Hepatic stellate cell (primary cell): ENCODE results near the gene CDPF1.
"Not testable (repeated sequence)": the region's sequence is repeated elsewhere in the genome, so short reads cannot be mapped to it uniquely, and the experiment has no call there.

ENCODE experiments used
- DNase-seq: peaks from one replicate; pipeline ENCODE4 v3.0.0; 2011; ENCODE audit warnings: low spot score

CDPF1 gene

DNA sequence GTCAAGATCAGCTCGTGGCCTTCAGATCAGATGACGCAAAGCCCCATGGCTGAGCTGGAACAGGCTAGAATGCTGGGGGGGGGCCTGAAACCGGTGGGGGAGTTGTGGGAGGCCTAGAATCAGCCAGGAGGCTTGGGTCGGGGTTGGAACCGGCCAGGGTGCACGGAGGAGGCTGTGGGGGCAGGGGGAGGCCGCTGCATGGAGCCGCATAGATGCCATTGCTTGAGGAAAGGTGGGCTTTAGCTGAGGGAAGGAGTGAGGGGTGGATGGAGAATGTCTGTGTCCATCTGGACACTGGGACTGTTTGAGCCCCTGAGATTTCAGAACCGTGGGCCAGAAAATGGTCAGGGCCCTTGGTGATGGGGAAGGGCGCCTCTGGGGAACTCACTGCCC lies 25.2 kb downstream of the CDPF1 start:
- no peak for DNase-seq

DNA sequence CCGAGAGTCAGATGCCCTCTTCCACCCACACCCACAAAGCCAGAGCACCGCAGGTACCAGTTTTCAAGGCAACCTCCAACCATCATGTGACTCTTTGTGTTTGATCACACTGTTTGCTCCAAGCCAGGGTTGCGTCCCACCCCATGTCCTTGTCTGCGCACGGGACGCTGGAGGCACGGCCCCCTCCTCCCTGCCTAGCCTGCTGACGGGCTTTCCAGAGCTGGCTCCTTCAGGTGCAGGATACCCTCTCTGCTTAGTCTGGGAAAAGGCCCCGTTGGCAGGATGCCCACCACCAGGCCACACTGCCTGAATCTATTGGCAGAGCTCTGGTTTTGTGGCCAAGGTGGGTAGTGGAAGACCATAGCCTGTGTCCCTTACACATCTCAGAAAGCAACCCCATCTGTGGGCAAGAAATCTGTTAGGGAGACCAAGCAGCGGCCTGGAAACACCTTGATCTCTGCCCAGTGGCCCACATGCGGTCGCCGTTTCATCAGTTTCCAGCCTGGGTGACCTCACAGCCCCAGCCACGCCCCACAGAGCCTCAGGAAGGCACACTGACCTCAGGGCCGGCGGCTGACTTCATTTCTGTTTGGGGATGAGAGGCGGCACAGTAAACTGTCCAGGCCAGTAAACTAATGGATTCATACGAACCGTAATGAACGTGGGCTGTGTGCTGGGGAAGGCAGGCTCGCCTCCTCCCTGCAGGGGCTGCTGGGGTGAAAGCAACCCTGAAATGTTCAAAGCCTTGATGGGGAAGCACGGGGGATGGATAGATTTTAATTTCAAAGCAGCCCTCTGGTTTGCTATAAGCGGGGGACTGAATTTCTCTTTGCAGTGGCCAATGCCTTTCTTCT lies 25.8 kb downstream of the CDPF1 start:
- no peak for DNase-seq

DNA sequence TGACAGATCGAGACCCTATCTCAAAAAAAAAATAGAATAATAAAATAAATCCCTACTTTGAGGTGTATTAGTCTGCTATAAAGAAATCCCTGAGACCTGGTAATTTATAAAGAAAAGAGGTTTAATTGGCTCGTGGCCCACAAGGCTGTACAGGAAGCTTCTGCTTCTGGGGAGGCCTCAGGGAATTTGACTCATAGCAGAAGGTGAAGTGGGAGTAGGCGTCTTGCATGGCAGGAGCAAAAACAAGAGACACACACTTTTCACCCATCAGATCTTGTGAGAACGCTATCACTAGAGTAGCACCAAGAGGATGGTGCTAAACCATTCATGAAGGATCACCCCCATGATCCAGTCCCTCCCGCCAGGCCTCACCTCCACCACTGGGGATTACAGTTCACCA lies 29.2 kb downstream of the CDPF1 start:
- DNase-seq = no peak

DNA sequence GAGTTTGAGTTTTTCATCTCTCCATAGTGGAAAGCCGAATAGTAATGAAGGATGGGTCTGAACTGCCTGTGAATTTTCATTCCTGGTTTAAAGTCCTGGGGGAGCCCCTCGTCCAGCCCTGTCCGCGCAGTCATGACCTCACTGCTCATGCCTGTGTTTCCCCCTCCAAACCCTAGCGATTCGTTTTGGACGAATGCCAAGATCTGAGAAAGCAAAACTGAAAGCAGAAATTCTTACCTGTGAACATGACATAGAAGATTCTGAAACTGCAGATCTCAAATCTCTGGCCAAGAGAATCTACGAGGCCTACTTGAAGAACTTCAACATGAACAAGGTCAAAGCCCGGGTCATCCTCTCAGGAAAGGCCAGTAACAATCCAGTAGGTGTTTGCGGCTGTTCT lies 30.5 kb downstream of the CDPF1 start:
- no peak for DNase-seq

DNA sequence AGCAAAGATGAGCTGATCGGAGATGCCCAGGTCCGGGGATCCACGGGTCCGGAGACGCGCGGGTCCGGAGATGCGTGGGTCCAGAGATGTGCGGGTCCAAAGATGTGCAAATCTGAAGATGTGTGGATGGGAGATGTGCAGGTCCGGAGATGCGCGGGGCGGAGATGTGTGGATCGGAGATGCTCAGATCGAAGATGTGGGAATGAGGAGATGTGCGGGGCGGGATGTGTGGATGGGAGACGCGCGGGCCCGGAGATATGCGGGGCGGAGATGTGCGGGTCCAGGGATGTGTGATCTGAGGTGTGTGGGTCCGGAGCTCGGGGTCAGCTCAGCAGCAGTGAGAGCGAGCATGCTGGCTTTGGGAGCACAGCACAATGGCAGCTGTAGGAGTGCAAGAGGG lies 35.5 kb downstream of the CDPF1 start:
- no peak for DNase-seq

DNA sequence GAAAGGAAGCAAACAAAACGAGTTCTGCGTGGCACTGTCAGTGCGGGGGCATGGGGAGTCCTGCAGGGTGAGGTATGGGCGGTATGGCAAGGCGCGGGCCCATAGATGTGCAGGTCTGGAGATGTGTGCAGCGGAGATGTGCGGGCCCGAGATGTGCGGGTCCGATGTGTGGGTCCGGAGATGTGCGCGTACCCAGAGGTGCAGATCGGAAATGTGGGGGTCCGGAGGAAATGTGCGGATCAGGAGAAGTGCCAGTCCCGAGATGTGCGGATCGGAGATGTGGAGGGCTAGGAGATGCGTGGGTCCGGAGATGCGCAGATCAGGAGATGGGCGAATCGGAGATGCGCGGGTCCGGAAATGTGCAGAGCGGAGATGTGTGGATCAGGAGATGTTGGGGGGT lies 35.9 kb downstream of the CDPF1 start:
- no peak for DNase-seq

DNA sequence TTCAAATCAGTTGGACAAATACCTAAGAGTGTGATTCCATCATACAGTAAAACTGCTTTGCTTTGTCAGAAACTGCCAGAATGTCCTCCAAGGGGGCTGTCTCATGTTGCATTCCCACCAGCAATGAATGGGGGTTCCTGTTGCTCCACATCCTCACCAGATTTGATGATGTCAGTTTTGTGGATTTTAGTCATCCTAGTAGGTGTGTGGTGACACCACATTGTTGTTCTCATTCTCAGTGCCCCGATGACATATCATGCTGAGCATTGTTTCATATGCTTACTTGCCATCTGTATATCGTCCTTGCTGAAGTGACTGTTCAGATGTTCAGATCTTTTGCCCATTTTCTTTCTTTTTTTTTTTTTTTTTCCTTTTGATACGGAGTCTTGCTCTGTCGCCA lies 37.0 kb downstream of the CDPF1 start:
- no peak for DNase-seq

DNA sequence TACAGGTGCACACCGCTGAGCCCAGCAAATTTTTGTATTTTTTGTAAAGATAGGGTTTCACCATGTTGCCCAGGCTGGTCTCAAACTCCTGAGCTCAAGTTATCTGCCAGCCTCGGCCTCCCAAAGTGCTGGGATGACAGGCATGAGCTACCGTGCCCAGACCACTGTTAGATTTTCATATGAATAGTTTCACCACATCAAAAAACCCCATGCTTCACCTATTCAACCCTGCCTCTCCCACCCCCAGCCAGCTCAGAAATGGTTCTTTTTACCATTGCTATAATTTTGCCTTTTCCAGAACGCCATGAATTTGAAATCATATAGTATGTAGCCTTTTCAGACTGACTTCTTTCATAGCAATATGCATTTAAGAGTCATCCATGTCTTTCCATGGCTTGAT lies 37.9 kb downstream of the CDPF1 start:
- DNase-seq = no peak

DNA sequence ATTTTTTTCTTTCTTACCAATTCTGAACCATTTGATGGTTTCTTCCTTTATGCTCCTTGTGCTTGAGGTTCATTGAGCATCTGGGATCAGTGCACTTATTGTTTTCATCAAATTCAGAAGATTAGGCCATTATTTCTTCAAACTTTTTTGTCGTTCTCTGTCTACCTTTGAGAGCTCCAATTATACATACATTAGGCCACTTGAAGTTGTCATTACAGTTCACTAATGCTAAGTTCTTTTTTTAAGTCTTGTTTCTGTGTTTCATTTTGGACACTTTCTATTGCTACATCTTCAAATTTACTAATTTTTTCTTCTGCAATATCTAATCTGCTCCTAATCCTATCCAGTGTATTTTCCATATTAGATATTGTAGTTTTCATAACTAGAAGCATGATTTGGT lies 40.8 kb downstream of the CDPF1 start:
- no peak for DNase-seq

DNA sequence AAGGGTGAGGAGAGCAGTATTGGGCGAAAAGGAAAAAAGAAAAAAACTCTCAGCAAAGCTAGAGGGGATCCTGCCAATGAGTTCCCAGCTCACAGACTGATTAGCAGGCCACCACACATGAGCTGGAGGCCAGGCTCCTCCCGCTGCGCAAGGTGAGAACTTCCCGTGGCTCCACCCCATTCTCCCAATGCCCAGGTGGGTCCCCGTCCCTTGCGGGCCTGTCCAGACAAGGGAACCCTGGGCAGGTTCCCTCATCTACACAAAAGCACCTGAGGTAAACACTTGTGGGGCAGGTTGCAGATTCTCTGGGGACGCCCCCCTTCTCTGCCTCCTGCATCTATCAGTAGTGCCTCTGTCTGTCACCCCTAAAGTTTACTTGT lies 46.5 kb downstream of the CDPF1 start:
- no peak for DNase-seq

DNA sequence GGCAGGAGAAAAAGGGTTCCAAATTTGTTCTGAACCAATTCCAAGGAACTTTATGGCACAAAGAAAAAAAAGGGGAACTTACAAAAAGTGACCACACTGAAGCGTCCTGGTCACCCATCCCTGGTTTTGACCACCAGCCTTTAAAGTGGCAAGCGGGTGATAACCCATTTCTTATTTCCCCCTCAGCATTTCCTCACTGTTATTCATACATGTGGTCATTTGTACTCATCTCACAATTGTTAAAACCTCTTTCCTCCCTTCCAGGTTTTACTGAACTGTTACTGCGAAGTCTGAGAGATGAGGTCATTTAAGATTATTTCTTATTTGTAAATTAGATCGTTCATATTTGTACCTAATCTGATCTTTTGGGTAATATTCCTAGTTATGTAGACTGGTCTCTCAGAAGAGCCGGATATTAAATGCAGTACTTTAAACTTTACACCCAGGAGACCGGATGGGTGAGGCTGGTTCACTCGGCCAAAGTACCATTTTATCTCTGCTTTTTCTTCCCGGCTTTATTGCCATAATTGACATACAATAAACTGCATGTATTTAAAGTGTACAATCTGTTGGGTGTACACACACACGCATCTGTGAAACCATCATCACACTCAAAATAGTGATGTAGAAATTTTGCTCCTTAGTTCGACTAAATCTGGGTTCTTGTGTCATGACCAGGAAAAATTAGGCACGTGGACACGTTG lies 47.0 kb downstream of the CDPF1 start:
- DNase-seq = no peak

DNA sequence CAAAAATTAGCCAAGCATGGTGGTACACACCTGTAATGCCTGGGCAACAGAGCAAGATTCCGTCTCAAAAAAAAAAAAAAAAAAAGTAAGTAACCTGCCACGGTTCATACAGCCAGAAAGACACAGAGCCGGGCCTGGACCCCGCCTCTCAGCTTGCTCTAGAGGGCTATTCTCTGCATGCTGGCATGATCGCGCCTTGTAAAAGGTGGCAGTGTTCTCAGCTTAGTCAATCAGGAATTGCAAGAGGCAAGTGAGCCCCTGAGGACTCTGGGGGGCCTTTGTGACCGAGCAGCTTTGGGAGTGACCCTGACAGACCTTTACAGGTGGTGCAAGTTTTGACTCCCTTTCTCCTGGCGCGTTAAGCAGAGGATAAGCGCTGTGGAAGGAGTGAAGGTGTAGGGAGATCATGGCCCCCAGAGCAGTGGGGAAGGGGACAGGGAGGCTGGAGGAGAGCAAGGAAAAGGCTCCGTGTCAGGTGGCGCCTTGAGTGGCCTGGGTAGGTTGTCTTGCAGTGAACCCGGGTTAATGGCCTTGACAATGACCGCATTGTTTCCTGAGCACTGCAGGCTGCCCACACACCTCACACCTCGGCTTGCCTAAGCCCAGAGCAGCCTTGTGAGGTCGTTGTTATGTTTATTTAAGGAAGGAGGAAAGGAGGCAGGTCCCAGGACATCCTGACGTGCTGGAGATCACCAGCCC lies 48.9 kb downstream of the CDPF1 start:
- DNase-seq = no peak

DNA sequence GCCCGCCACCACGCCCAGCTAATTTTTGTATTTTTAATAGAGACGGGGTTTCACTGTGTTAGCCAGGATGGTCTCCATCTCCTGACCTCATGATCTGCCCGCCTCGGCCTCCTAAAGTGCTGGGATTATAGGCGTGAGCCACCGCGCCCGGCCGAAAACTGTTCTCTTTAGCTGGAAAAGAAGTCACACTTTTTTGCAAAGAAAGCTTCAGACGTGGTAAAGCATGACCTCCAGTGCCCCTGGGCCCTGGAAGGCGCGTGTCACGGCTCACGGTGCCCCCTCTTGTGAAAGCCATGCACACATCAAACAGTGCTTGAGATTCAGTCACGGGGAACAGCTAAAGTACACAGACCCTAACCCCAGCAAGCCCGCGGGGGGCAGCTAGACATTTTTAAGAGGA lies 51.3 kb downstream of the CDPF1 start:
- not testable (repeated sequence) for DNase-seq

DNA sequence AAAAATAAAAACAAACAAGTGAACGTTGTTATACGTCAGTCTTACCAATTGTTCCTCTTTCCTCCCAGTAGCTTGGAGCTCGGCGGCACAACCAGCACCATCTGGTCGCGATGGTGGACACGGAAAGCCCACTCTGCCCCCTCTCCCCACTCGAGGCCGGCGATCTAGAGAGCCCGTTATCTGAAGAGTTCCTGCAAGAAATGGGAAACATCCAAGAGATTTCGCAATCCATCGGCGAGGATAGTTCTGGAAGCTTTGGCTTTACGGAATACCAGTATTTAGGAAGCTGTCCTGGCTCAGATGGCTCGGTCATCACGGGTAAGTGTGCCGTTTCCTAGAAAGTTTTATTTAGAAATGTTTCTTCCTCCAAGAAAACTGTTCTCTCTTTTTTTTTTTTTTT lies 51.8 kb downstream of the CDPF1 start:
- no peak for DNase-seq

DNA sequence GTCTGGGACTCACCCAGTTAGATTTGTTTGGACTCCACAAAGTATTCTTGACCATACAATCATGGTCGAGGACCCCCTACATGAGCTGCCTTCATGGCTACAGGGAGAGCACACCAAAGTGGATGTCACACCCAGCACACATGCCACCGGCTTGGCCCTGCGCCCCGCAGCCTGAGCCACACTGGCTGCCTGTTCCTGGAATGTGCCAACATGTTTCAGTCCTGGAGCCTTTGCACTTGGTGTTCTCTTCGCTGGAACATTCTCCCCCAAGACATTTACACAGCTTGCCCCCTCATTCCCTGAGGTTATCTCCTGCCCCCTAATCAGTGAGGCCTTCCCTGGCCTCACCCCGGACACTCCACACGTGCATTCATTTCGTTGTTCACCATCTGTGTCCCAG lies 53.8 kb downstream of the CDPF1 start:
- no peak for DNase-seq

DNA sequence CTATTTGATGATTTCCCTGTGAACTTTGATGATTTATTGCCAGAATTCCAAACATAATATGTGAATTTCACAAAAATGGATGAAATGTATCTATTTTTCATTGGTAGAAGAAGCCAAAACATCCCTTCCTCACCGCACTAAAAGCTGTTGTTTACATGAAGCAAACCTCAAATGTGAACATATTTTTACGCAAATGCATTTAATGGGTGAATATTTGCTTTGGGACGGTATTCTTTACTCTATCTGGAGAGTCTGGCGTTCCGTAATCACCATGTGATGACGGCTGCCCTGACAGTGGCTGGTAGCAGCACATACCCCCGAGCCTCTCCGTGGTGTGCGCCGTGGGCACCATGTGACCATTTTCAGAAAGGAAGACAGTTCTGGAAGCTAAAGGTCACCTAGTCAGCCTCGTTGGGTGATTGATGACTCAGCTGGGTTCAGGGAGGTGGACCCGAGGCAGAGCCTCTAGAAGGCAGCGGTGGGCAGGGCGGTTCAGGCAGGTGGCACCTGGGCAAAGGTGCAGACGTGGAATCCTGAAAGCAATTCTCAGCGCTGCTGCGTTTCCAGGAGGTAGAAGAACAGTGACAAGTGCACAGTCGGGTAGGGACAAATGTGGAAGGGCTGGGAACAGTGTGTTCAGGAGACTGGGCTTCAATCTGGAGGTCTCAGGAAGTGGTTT lies 54.5 kb downstream of the CDPF1 start:
- DNase-seq = no peak
